GM18858 (cell line): ENCODE measurements around the gene ZNF516.
"Not testable (repeated sequence)": the region's sequence is repeated elsewhere in the genome, so short reads cannot be mapped to it uniquely, and the experiment has no call there.

Experiments
- ATAC-seq: cut with Tn5 transposase; IDR thresholded peaks from one replicate; pipeline ENCODE4 v1.9.1; 2021; ENCODE audit not compliant: unreplicated experiment

ZNF516 gene, protein sequence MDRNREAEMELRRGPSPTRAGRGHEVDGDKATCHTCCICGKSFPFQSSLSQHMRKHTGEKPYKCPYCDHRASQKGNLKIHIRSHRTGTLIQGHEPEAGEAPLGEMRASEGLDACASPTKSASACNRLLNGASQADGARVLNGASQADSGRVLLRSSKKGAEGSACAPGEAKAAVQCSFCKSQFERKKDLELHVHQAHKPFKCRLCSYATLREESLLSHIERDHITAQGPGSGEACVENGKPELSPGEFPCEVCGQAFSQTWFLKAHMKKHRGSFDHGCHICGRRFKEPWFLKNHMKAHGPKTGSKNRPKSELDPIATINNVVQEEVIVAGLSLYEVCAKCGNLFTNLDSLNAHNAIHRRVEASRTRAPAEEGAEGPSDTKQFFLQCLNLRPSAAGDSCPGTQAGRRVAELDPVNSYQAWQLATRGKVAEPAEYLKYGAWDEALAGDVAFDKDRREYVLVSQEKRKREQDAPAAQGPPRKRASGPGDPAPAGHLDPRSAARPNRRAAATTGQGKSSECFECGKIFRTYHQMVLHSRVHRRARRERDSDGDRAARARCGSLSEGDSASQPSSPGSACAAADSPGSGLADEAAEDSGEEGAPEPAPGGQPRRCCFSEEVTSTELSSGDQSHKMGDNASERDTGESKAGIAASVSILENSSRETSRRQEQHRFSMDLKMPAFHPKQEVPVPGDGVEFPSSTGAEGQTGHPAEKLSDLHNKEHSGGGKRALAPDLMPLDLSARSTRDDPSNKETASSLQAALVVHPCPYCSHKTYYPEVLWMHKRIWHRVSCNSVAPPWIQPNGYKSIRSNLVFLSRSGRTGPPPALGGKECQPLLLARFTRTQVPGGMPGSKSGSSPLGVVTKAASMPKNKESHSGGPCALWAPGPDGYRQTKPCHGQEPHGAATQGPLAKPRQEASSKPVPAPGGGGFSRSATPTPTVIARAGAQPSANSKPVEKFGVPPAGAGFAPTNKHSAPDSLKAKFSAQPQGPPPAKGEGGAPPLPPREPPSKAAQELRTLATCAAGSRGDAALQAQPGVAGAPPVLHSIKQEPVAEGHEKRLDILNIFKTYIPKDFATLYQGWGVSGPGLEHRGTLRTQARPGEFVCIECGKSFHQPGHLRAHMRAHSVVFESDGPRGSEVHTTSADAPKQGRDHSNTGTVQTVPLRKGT

DNA sequence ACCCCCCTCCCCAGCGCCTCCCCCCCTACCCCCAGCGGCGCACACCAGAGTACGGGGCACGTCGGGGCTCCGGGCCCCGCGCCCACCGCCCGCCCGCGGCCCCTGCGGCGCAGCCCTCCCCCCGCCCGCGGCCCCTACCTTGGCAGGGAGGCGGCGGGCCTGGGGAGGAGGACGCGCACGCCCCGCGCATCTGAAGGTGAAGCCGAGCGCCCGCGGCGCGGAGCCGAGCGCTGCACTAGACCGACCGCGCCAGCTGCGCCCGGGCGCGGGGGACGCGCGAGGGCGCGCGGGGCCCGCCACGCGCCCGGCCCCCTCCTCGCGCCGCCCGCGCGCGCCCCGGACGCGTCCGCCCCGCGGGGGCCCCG lies at the start of gene ZNF516:
Gene ZNF516, minus strand, starts transcription at position 237 of the 365 bp plus-strand sequence. CDS start 52,188 bp downstream, outside the sequence.
- no peak for ATAC-seq

DNA sequence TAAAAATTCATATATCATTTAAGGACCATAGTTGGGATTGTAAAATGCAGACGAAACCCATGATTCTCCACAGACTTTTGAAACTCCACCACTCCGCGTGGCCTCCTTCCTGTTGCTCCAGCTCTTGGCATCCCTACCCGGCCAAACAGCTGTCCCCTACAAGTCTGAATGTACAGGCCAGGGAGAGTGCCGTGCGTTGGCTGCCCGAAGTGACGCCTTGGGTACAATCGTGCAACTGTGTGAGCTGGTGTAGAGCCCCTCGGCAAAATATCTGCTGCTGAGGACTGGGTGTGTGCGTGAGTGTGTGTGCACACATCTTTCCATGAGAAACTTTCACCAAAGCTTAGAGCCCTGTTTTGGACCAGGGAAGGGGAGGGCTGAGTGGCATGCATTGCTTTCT lies 43.8 kb upstream of the ZNF516 start:
- ATAC-seq: no peak

DNA sequence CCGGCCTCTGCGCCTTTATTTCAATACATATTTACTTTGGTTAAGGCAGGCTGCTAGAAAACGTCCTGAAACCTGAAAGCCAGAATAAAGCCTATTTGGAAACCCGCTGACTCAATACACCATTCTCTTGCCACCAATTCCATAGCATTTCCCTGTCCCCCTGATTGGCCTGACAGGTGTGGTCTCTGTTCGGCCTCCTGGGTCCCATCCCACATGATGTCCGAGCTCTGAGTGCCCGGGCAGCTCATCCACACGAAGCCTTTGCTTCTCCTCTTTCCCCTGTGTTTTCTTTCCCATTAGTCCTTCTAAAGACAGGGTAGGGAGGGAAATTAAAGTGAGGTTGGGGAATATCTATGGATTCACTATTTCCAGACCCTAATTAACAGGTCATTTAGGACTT lies 42.6 kb upstream of the ZNF516 start:
- no peak for ATAC-seq

DNA sequence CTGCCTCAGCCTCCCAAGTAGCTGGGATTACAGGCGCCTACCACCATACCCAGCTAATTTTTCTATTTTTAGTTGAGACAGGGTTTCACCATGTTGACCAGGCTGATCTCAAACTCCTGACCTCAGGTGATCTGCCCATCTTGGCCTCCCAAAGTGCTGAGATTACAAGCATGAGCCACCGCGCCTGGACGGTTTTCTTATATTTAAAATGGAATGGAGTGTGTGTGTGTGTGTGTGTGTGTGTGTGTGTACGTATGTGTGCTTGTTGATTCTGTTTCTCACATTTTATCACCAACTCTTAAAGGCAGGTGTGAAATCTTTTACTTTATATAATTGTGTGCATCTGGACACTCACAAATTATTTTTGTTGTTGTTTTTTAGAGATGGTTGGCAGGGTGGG lies 41.6 kb upstream of the ZNF516 start:
- not testable (repeated sequence) for ATAC-seq

DNA sequence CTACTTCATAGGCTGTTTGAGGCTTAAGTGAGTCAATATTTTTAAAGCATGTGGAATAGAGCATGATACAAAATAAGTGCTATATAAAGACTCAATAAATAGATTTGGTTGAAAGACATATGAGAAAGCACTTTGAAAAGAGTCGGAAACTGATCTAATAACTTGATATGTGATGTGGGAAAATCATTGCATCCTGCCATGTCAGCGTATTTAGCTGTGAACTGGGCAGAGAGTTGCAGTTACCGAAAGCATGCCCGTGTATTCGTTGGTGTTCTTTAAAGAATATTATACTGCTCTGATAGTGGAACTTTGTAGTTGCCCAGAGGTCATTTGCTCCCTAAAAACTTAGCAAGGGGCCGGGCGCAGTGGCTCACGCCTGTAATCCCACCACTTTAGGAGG lies 37.8 kb upstream of the ZNF516 start:
- no peak for ATAC-seq

DNA sequence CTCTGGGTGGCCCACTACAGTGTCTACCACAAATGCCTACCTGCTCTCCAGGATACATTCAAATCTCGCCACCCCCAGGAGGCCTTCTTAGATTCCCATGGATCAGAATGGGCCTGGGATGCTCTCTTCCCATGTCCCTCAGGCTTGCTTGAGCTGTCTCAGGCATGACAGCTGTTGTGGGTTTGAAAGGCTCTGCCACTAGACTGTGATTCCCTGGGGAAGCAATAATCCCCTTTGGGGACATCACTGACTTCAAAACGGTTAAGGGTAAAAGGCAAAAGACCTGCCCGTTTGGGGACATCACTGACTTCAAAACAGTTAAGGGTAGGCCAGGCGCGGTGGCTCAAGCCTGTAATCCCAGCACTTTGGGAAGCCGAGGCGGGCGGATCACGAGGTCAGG lies 35.8 kb upstream of the ZNF516 start:
- ATAC-seq: no peak

DNA sequence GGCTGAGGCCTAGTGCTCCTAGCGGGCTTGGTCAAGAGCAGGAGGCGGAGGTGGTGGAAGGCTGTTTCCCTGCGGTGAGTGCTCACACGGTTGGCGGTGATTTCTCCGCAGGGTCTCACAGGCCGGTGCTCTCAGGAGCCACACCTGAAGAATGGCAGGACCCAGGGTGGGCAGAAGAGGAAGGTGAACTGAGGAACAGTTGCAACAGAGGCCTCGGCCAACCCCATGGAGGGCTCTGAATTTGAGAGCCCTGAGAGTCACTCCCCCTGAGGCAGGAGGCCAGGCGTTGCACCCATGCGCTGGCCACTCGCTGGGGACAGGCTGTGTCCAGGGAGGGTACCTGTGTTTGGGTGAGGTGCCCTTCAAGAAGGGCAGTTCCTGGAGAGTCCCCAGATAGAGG lies 35.3 kb upstream of the ZNF516 start:
- no peak for ATAC-seq

DNA sequence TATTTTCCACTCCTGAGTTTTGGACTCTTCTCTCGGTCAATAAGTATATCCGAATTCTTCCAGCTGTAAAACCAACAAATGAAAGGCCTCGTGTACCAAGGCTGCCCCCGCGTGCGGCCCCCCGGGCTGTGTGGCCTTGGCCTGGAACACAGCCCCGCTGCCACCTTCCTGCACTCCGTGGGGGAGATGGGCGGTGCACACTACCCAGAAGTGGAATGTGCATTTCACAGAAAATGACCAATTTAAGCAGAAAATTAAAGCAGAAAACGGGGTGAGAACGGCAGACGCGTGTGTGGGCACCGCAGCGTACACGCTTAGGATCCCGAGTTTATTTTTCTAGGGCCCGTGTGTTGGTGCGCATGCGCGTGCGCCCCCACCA lies 34.4 kb upstream of the ZNF516 start:
- no peak for ATAC-seq

DNA sequence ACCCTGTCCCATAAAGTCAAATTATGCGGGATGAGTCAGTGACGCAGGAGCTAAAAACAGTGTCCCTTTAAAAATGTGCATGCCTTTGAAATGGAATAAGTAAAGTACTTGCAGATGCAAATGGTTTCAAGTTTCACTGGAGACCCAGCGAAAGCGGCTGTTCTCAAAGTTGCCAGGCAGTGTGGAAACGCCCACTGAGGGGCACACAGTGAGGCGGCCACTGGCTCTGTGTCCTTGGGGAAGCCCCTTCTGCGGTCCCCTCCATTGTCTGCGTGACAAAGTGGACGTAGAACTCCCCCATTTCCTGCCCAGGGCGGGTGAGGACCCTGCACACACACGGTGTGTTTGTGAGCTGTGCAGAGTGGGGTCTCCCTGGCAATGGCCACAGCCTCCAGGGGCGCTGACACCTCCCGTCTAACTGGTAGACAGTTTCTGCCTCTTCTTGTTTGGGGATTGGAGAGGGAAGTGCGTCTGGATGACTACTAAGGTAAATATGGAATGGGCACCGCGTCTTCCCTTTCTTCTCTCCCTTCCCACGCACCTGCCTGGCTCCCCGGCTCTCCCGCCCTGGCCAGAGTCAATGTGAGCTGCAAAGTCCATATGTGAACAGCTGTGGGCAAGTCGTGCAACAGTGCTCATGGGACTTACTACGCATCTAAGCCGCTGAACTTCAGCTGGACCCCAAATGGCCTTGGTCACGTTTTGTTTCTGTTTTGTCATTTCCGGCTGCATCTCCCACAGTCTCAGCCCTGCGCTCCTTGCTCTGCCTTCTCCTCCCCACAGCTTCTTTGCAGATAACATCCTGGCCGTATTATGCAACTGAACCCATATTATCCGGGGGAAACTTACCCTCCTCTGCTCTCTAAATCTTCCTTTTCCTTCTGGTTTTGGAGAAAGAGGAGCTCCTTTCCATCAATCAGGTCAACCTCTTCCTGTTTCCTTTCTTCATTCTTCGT lies 33.7 kb upstream of the ZNF516 start:
- no peak for ATAC-seq

DNA sequence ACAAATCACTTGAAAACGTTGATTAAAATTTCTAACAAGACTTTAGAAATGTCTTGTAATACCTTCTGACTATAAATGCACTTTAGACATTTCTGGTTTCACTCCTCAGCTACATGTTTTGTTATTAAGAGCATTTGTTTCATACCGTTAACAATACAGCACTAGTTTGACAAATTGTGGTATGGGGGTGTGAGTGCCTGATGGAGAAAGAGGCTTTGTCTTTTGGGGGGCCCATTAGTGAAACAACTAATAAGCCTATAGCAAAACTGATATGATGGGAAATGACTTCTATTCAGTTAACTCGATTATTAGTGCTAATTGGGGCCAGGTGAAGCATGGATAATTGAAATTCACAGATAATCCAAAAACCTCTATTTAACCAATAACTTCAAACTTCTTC lies 30.9 kb upstream of the ZNF516 start:
- no peak for ATAC-seq

DNA sequence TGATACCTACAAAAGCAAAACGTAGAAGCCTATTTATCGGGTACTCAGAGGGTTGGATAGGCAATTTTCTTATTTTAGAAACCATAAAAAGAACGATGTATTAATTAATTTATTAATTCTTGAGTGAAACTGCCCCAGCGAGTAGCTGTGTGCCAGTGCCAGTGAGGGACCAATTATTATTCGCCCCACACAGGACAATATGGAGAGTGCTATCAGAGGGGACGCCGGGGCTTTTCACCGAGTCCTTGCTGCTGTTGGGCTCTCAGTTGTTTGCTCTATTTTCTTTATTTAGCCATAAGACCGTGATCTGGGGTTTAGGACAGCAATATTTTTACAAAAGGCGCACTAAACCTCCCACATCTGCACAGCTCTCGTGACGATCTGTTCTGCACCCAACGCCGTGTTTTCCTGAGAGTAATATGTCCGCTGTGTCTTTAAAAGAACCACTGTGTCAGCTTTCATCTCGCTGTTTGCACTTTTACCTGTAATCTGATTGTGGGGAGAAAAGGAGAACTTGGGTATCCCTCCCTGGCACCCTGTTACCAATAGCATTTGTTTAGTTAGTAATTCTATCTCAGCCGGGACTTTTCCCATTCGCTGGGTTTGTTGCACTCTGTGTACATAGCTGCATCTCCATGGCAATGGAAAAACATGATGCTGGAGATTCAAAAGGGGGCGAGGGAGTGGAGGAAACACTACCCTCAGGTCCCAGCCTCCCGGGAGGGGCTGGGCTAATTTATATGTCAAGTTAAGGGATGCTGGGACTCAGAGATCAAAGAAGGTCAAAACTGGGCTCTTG lies 30.1 kb upstream of the ZNF516 start:
- ATAC-seq: no peak

DNA sequence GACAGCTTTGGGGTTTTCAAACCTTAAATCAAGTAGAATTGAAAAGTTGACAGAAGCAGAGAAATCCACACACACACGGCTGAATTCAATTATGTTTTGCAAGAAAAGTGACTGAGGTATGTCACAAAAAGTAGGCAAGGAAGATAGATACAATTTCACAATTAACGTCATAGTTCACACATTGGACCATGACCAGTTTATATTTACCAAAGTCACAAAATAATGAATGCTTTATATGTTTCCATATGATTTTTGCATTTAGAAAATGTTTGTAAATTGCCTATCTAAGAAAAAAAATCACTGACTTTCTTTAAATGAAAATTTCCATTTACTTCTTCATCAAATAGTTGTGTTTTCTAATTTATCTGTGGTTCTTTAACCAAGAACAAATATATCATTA lies 29.4 kb upstream of the ZNF516 start:
- no peak for ATAC-seq

DNA sequence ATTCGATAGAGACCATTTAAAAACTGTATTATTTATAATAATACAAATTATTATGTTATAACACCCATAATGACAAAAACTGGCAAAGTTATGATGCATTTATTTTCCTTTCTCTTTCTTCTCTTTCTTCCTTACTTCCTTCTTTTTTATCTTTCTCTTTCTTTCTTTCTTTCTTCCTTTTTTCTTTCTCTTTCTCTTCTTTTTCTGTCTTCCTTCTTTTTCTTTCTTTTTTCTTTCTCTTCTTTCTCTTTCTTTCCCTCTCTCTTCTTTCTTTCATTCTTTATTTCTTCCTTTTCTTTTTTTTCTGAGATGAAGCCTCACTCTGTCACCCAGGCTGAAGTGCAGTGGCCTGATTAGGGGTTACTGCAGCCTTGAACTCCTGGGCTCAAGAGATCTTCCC lies 27.5 kb upstream of the ZNF516 start:
- no peak for ATAC-seq

DNA sequence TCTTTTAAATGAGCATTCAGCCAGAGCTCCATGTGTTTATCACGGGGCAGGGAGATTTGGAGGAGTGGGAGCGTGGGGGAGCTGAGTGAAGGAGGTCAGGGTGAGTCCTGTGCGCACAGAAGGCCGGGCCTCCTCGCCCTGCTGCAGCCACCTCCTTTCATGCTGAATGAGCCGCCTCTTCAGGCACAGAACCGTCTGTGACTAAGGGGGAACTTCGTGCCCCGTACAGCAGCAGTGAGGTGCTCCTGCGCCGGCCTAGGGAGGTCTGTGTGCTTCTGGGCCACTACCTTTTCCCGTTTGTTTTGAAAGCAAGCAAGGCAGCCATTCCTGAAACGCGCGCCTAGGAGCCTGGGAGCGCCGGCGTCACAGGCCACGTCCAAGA lies 27.1 kb upstream of the ZNF516 start:
- no peak for ATAC-seq

DNA sequence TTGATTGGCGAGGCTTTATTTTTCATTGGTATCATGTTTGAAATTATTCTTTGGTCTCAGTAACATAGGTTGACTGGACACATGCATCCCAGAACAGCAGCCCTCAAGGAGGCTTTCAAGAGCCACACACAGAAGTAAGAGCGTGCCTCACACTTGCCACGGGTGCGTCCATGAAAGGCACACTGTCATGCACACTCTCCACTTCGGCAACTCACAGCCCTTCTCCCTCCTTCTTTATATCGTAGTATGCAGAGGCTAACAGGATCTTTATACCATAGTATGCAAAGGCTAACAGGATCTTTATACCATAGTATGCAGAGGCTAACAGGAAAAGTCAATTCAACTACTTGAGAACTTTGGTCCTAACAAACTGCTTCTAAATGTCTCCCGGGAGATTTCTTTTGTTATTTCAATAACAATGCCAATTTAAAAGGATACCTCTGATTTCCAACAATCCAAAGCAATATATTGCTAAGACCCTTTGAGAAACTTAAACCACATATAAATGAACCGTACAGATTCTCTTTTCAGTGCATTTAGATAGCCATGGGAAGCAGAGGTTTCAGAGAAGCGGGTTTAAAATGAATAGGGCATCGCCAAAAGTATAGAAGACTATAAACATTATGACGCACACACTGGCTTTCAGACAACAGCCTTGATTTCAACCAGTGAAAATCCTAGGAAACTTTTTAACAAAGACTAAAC lies 26.5 kb upstream of the ZNF516 start:
- no peak for ATAC-seq

DNA sequence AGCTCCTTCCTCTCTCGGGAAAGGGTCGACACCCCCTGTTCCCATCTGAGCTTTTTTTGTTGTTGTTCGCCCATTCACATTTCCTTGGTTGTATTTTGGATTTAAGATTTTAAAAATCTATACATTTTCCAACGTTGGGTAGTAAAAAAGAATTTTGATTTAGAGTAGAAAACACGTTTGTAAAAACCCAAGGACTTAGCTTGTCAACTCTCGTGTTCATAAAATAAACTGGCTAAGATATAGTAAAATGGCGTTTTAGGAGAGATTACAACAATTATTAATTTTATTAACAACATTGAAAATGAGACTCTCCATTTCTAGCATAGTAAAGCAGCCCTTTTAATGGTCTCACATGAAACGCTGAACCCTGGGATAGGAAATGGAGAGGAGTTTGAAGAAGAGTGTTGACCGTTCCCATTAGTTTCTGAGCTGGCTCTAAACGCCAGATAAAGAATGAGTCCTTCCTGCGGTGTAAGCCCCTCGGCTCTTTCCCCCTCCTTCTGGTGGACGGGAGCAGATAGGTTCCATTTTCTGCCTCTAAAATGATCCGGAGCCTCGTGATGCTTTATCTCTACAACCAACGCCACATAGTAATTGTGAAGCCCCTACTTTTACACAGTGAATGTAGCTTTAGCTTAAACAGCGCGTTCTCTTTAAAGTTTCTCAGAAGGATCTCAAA lies 24.0 kb upstream of the ZNF516 start:
- no peak for ATAC-seq

DNA sequence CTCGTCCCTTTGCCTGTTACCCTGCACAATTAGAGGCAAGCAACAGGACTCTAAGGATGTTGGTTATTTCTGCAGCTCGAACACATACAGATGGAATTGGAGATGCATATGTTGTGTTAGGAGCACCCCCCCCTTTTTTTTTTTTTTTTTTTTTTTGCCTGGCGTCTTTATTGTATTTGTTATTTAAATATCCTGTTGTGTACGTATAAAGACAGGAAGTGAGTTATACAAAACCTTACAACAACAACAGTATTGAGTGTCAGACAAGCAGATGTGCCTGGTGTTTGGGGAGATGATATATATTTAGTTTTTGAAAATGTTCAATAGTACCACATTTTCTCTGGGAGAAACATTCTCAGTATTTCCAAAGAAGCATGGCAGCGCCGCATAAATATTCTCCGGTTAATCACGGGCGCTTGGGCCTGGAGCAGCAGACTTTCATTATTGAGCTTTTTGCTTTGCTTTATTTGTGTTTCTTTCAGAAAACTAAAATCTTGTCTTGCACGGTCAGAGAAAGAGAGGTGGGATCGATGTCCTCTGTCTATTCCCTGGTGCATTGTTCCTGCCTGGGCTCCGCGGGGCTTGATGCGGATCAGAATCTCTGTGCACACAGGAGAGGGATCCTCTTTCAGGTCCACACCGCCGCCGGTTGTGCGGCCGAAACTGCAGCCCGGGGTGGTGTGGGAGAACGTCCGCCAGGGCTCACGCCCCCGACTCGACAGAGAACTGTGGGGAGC lies 23.2 kb upstream of the ZNF516 start:
- no peak for ATAC-seq

DNA sequence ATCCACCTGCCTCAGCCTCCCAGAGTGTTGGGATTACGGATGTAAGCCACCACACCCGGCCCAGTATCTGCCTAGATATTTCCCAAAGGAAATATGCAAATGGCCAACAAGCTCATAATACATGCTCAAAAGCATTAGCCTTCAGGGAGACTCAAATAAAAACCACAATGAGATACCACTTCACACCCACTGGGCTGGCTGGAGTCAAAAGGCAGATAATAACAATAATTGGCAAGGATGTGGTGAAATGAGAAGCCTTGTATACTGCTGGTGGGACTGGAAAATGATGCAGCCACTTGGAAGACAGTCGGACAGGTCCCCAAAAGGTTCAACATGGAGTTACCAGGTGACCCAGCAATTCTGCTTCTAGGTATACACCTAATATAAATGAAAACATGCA lies 20.5 kb upstream of the ZNF516 start:
- ATAC-seq: no peak
